Esophagus squamous epithelium (tissue), 5 donors: ENCODE data around the gene SYTL1. TPM values are rescaled to one million over a fixed set of nuclear protein-coding genes. Genes with fewer than 3 reads are reported as not detected.

Experiments used
- DNase-seq: peaks from one replicate; lab custom pipeline; 2025; lab: John Stamatoyannopoulos, UW
- H3K27ac ChIP-seq, 4 donors: fragments of 200-600 bp; sonication (generic); one replicate each; pipeline ENCODE4 v1.5.1; 2016 to 2019; ENCODE audit warnings: mild to moderate bottlenecking in 1 of 4
- H3K27me3 ChIP-seq, 4 donors: fragments of 200-600 bp; sonication (generic); 1 replicate in 3 of 4; 2 replicates in 1 of 4; pipeline versions ENCODE4 v1.5.1 to v1.6.0; 2017 to 2021; ENCODE audit warnings: antibody characterized with exemption in 1 of 4
- H3K36me3 ChIP-seq, 3 donors: fragments of 200-600 bp; sonication (generic); one replicate each; pipeline ENCODE4 v1.5.1; 2016 to 2019
- H3K4me1 ChIP-seq, 3 donors: fragments of 200-600 bp; sonication (generic); one replicate each; pipeline ENCODE4 v1.5.1; 2017 to 2019
- H3K4me3 ChIP-seq, 4 donors: fragments of 200-600 bp; sonication (generic); 1 replicate in 3 of 4; 2 replicates in 1 of 4; pipeline ENCODE4 v1.5.1; 2016 to 2019; ENCODE audit warnings: mild to moderate bottlenecking in 2 of 4, moderate library complexity in 1 of 4
- H3K9me3 ChIP-seq, 3 donors: fragments of 200-600 bp; sonication (generic); one replicate each; pipeline ENCODE4 v1.5.1; 2016 to 2019
- CTCF ChIP-seq, 6 experiments: fragments of 450-650 bp in 4 of 6; fragments of 200-600 bp in 2 of 6; sonication (generic) in 2 of 6; IDR thresholded peaks; one replicate each; pipeline ENCODE4 v1.5.1; 2016 to 2019; ENCODE audit warnings: antibody characterized with exemption in 6 of 6, mild to moderate bottlenecking in 4 of 6, moderate library complexity in 4 of 6
- POLR2A ChIP-seq, 4 donors: fragments of 450-650 bp; IDR thresholded peaks; one replicate each; pipeline ENCODE4 v1.6.1; 2017; ENCODE audit warnings: antibody characterized with exemption in 4 of 4, mild to moderate bottlenecking in 4 of 4, moderate library complexity in 3 of 4
- WGBS, 2 donors: methylation state at CpG; one replicate each; pipeline ENCODE4 v1.1.5; 2018; 5-methylcytosine and 5-hydroxymethylcytosine counted together
- intact Hi-C: fragments of 100-400 bp; cut with DNase I; formaldehyde crosslinking; loops from one replicate; pipeline ENCODE4 v1.15.0; 2022
- total RNA-seq, 4 donors: library from RNA; depleted of rRNA; stranded (reverse); fragments of >200 nt; gene quantifications; one replicate each; pipeline ENCODE4 v1.1.0, GENCODE V29; 2016
- donor health status: DM: yes; HTN: yes; CAD: no.

SYTL1 gene
- total RNA-seq, 4 donors from 2014 or later, result 74.7 to 182 (median 125) TPM

- H3K4me3 ChIP-seq, result peak overlapping the region; percentile 52 to 97 (median 78)
- H3K4me1 ChIP-seq, result peaks cover 40 to 69% (median 49%) of the 10 kb centered on the region in 3 donors
- no peak for DNase-seq
- H3K9me3 ChIP-seq, result no peaks in the 10 kb centered on the region
- 40 to 56% methylated on average over 4 to 5 of the region's 11 CpGs for WGBS, 2 donors
- peaks cover 36 to 52% (median 48%) of the 10 kb centered on the region in 3 donors for H3K36me3 ChIP-seq
- H3K27me3 ChIP-seq, result no peaks in the 10 kb centered on the region
- intact Hi-C loops, result no loop called here
- TF ChIP-seq POLR2A (IDR thresholded peaks at IDR 0.05), result no peak
- TF ChIP-seq CTCF (IDR thresholded peaks at IDR 0.05), result no peak
- peak overlapping the region; percentile 96 to 100 (median 100) for H3K27ac ChIP-seq
These were observed 23.0 kb downstream of the SYTL1 start for GRCh38 chr1:27364696-27365371.

DNA sequence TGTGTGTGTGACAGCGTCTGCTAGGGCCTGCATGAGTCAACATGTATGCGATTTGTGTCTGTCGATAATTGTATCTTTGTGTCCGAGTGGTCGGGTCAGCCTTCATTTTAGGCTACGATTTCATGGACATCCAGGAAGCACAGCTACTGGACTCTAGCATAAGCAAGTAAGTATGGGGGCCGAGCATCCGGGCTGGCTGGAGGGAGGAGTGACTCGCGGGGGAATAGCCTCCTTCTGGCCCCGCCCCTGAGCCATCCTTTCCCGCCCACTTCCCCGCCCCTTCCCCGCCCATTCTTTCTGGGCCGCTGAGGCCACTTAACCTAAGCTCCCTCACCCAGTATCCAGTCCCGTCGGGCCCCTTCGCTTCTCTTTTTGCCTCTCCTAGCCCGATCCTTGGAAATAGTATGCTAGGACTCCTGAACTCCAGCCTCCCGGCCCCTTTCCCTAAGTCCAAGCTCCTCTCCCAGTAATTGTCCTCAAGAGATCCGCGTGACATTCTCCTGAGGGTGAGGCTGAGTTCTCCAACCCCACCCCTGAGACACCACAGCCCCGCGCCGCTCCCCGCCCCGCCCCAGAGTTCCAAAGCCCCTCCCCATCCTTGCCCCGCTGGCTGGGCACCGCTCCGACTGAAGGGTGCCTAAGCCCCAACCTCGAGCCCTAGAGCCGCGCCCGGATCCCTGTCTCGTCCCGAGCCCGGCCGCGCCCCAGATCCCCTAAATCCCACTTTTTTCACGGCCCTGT lies 23.7 kb downstream of the SYTL1 start:
- TF ChIP-seq POLR2A (IDR thresholded peaks at IDR 0.05) (peak in 2 of 4 donors; percentile 72 to 73), CTCF (IDR thresholded peaks at IDR 0.05) (peak in 1 of 6 experiments; percentile 4)
- DNase-seq, result peak; percentile 58
- intact Hi-C loops, result no loop called here
- peaks cover 34 to 45% (median 43%) of the 10 kb centered on the region in 3 donors for H3K36me3 ChIP-seq
- H3K4me1 ChIP-seq, result peaks cover 44 to 68% (median 53%) of the 10 kb centered on the region in 3 donors
- H3K4me3 ChIP-seq, result peak overlapping the region; percentile 52 to 97 (median 78)
- peak overlapping the region; percentile 96 to 100 (median 100) for H3K27ac ChIP-seq
- H3K27me3 ChIP-seq, result no peaks in the 10 kb centered on the region
- no peaks in the 10 kb centered on the region for H3K9me3 ChIP-seq
- 1% methylated on average over 32 to 33 of the region's 40 CpGs for WGBS, 2 donors

GRCh38 chr1:27366113-27366410 lies 24.2 kb downstream of the SYTL1 start:
- intact Hi-C loops, result no loop called here
- 0% methylated on average over 2 to 4 of the region's 30 CpGs for WGBS, 2 donors
- Histone ChIP-seq H3K27ac (peak overlapping the region; percentile 96 to 100 (median 100)), H3K4me1 (peaks cover 44 to 63% (median 53%) of the 10 kb centered on the region in 3 donors), H3K27me3 (no peaks in the 10 kb centered on the region), H3K36me3 (peaks cover 32 to 40% (median 38%) of the 10 kb centered on the region in 3 donors), H3K9me3 (no peaks in the 10 kb centered on the region), H3K4me3 (peak overlapping the region; percentile 52 to 97 (median 78))
- peak in 1 of 4 donors; percentile 51 for TF ChIP-seq POLR2A (IDR thresholded peaks at IDR 0.05)
- no peak for TF ChIP-seq CTCF (IDR thresholded peaks at IDR 0.05)
- DNase-seq, result no peak

GRCh38 chr1:27366411-27367159 lies 24.8 kb downstream of the SYTL1 start, which contains the start of gene MAP3K6:
Gene MAP3K6 (minus strand): TSS chr1:27366961. CDS start chr1:27366597, 364 bp downstream.
- TF ChIP-seq POLR2A (IDR thresholded peaks at IDR 0.05), result peak in 3 of 4 donors; percentile 58 to 94 (median 88)
- TF ChIP-seq CTCF (IDR thresholded peaks at IDR 0.05), result peak in 2 of 6 experiments; percentile 22 to 24
- WGBS, 2 donors, result 0% methylated on average over 1 of the region's 67 CpGs; no CpG with 5 or more reads in 1 of the 2 donors
- peaks cover 44 to 61% (median 53%) of the 10 kb centered on the region in 3 donors for H3K4me1 ChIP-seq
- DNase-seq, result peak; percentile 33
- intact Hi-C loops, result no loop called here
- peaks cover 27 to 35% (median 33%) of the 10 kb centered on the region in 3 donors for H3K36me3 ChIP-seq
- H3K9me3 ChIP-seq, result no peaks in the 10 kb centered on the region
- peak within 1 kb of the TSS; percentile 96 to 100 (median 100) for H3K27ac ChIP-seq
- H3K4me3 ChIP-seq, result peak within 1 kb of the TSS; percentile 52 to 97 (median 78)
- no peaks in the 10 kb centered on the region for H3K27me3 ChIP-seq
